SH-SY5Y (cell line): Measurements from ENCODE around the gene TEX26.

Experiments used
- GATA2 ChIP-seq: IDR thresholded peaks from 2 replicates; pipeline ENCODE4 v1.6.1; 2011; ENCODE audit warnings: mild to moderate bottlenecking, low read depth, low read length
- GATA3 ChIP-seq: IDR thresholded peaks from 2 replicates; pipeline ENCODE4 v1.6.1; 2011; ENCODE audit warnings: low read depth, mild to moderate bottlenecking, low read length, moderate library complexity

Gene TEX26

DNA sequence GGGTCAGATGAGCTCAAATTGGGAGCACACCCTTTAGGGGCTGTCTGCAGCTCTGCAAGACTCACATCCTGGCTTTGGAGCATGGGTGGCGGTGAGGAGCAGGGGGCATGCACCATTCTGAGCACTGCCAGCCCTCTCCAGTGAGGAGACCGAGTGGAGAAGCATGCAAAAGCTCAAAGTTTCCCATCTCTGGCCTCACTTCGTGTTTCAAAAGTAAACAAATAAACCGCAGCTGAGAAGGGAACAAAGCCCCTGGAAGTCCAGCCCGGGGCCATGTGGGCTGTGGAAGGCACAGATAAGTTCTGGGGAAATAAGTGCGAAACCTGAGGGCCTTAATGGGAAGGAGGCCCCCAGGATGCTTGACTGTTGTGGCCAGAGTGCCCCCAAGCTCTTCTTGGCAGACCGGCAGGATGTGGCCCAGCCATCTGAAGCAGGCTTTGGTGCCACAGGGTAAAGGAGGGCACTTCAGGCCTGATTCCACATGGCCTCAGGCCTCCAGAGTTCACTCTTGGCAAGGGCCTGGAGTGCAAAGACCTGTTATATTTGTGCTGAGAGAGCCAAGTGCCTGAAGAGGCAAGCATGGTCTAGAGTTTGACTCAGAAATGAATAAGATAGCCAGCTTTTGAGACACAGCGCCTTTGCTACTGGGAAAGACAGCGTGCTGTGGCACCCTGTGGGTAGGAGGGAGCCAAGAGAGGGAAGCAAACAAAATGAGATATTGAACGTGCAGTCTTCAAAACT is 25.2 kb upstream of the TEX26 start:
- TF ChIP-seq GATA3 = no peak
- TF ChIP-seq GATA2 = no peak

DNA sequence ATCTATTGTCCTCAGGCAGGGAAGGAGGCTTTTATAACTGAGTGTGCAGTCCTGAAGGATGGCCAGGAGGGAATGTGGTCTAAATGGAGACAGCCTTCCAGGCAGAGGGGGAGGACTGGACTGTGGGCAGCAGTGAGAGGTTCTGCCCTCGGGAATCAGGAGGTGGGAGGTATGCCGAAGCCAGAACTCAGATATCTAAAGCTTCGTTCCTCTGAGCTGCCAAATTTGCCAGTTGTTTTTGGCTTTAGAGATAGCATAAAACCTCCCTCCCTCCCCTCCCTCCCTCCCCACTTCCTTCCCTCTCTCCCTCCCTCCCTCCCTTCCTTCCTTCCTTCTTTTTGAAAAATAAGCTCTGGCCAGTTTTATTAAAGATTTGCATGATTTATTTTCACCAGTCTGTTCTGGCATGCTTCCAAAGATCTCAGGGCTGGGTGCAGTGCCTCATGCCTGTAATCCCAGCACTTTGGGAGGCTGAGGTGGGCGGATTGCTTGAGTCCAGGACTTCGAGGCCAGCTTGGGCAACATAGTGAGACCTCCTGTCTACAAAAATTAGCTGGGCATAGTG is 24.0 kb upstream of the TEX26 start:
- no peak for TF ChIP-seq GATA2
- no peak for TF ChIP-seq GATA3

DNA sequence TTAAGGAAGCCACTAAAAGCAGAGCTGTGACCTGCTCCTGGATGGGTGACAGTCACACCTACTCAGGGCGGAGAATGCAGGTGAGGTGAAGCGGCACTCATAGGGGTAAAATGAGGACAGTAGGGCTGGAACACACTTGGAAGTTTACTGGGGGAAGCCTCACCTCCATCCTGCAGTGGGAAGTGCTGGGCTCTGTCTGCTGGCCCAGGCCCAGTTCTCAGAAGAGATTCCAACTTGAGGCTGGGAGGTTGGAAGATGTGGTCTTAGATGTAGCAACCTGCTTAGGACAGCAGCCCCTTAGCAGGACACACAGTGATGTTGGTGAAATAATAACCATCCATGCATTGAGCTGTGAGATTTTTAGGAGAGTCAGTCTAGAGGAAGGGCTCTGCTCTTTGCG is 21.8 kb upstream of the TEX26 start:
- TF ChIP-seq GATA3 = no peak

DNA sequence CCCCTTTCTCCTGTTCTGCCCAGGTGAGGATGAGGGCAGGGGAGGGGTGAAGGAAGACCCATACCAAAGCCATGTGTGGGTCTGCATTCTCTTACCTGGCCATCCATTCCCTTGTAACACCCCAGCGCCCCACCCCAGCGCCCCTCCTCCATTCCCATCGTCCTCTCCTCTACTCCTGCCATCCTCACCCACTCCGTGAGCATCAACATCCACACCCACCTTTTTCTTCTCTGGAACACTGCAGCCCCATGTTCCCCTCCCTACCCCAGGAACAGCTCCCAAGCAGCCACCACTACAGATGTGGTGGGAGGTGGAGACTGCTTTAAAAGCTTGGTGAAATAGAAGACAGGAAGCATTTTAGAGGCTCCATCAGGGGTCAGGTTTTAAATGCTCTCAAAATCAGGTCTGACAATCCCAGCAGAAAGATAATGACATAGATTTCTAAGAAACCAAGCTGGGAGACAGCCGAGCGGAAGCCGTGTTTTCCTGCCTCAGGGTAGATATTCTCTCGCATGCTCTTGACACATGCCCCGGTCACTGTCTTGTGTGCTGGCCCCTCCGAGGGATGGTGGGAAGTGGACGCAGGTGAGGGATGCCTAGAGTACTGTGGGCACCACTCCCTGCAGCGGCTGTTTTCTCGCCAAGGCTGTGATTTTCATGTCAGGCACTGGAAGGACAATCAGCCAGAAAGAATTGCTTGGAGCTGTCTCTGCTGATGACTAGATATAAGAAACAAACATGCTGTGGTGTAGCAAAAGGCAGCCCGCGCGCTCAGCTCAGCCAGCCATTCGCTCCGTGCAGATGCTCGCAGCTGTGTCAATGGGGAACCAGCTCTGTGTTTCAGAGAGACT is 16.5 kb upstream of the TEX26 start:
- TF ChIP-seq GATA2 (peak; percentile 86), GATA3 (peak; percentile 47; the same call in 1 of the 2 replicates)

DNA sequence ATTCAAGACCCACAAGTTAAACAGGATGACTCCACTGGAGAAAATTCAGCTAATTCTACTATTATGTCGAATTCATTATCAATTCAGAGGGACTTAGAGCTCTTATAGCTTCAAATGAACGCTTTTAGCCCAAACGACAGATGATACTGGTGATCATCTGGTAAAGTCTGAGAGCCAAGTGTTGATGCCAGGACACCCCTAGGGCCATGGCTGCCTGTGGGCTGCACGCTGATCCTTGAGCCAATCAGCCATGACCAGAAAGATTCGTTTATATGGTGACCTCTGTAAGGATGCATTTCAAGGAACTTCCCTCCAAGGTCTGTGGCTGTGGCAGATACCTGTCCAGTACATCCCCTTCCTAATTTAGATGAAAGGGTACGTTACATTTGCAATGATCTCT is 15.5 kb upstream of the TEX26 start:
- TF ChIP-seq GATA2 (no peak), GATA3 (no peak)

DNA sequence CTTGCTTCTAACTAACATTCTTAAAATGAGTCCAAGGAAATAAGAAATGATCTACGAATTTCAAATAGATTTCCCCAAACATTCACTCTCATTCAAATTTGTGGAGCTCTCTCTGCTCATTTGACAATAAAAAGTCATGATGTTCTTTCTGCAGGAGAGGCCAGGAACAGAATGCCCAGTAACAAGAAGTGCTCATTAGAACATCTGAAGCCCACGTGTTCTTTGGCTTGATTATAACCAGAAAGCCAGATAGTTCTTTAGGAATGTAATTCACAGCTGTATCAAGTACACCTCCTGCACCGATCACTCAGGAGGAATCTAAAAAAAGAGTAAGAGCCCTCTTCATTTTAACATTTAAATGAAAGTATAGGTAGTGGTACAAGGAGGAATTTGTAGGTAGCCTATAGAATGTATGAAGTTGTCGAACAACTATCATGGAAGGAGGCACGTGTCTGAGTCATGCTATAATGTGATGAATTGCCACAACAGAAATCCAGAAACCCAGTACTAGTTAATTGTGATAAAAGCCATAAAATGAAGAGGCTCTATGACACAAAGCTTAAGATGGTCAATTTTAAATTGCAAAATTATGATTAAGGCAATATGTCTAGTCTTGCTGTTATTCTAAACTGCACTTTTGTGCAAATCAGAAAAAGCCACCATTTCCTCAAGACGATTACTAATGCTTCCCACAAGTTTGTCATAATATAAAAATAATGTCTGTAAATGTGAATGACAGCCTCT is 13.6 kb upstream of the TEX26 start:
- TF ChIP-seq GATA3 (no peak), GATA2 (no peak)

DNA sequence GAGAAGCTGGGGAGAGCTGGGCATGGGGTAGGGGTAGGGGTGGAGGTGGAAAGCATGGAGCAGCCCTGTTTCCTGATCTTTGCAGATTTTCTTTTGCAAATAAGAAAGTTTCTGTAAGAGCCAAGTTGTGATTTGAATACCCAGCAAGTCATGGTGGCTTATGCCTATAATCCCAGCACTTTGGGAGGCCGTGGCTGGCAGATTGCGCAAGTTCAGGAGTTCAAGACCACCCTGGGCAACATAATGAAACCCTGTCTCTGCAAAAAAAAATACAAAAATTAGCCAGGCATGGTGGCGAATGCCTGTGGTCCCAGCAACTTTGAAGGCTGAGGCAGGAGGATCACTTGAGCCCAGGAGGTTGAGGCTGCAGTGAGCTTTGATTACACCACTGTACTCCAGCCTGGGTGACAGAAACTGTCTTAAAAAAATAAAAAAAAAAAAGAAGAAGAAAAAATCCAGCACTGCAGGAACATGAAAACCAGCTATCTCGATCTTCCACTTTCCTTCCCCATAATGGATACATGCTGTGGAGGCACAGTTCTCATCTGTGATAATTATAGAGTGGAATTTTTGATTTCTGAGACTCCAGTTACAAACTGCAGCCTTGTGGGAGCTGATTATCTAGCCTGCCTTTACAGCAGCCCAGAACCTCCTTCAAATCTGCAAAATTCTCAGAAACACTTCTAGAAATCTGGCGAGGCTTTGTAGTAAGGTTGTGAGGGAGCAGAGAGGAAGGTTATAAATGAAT is 12.1 kb upstream of the TEX26 start:
- TF ChIP-seq GATA2 (no peak), GATA3 (no peak)

DNA sequence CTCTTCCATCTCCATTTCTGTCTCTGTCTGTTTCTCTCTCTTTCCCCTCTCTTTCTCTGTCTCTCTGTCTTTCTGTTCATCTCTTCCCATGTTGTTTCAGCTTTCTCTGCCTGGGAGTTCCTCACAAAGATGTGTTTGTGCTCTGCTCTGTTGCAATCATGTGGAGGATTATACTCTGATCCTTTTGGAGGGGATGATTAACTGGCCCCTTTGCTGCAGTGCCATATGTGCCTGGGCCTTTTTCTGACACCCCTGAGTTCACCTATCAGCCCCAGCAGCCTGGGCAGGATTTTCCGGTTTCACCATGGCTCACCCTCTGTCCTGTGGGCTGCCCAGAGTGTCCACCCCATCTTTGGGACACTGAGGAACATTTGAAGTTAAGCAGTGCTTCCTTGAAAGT is 9.0 kb upstream of the TEX26 start:
- TF ChIP-seq GATA3 = no peak
- TF ChIP-seq GATA2 = no peak

DNA sequence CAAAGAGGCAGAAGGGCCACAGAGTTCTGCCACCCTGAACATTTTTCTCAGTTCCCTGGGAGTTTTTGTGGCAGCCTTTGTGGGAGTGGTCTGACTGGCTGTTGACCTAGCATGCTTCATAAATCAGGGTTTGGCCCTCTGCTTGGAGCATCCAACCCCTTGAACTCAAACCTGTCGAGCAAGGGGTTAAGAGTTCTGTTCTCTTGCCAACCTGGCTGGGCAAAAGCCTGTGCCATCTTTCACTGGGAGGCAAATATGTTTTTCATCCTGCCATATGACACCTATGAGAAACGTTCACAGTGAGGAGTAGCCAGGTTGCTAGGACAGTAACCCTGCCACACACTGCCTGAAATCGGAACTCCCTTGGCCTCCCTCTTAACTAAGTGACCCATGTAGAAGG is 7.7 kb upstream of the TEX26 start:
- TF ChIP-seq GATA2 (no peak), GATA3 (no peak)

DNA sequence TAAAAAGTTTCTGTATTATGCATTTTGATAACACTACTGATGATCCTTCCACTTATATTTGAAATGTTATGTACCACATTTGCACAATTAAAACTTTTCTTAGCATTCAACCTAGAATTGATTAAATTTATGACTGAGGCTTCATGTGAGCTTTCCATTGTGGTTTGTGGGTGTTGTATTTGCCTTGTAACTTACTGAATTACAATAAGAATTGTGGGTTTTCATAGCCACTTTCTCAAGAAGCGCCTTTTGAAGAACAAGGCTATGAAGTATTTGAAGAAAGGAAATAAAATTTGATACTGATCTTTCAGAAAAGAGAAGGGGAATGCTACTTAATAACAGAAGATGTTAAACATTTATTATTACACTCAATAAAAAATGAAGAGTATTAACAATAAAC is 7.0 kb upstream of the TEX26 start:
- TF ChIP-seq GATA2 (no peak), GATA3 (no peak)

DNA sequence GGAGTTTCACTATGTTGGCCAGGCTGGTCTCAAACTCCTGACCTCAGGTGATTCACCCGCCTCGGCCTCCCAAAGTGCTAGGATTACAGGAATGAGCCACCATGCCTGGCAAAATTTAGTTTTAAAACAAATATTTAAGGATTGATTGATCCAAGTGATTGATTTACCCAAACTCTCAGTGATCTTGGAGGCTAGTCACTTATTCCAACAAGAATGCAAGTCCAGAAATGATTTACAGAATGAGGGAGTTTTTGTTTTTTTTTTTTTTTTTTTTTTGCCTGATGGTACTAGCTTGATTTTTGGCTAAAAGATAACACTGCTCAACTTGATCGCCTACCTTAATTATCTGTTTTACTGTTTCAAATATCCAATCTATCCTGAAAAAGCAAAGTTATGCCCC is 5.7 kb upstream of the TEX26 start:
- no peak for TF ChIP-seq GATA3
- no peak for TF ChIP-seq GATA2

DNA sequence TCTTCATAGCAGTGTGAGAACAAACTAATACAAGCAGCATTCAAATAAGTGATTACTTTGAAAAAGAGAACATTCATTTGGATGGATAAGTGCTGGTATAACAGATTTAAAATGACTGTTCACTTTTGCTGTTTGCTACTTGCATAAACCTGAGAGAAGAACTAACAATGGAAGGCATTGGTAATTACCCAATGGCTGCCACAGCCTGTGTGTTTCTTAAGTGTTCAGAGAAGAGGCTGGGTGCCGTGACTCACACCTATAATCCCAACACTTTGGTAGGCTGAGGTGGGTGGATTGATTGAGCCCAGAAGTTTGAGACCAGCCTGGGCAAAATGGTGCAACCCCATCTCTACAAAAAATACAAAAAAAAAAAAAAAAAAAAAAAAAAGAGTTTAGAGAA is 4.9 kb upstream of the TEX26 start:
- no peak for TF ChIP-seq GATA3
- TF ChIP-seq GATA2 = no peak

DNA sequence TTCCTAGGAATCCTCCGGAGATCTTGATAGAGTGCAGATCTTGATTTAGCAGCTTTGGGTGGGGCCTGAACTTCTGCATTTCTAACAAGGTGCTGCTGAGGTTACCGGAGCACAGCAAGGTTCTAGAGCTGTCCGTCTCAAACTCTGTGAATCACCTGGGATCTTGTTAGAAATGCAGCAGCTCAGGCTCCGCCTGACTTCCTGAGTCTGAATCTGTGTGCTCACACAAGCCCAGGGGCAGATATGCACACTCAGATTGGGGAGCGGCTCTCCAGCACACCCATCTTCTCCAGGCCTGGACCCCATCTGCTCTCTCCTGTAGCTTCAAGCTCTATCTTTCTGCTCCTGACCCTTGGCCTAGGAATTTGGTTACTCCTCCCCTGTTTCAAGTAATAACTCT is 3.5 kb upstream of the TEX26 start:
- TF ChIP-seq GATA3 (no peak), GATA2 (no peak)

DNA sequence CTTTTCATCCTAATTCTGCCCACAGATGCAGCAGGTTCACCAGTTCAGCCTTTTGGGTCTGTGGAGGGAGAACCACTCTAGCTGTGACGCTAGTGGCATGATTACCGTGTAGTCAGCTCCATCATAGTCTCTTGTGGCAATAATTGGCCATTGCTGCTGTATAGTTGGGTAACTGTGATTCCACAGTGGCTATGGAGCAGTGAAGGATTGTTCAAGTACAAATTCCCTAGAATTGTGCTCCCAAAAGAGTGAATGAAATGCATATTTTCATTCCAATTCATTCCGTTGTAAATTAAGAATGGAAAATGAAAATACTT is 856 bp downstream of the TEX26 start:
- no peak for TF ChIP-seq GATA2
- TF ChIP-seq GATA3 = no peak

DNA sequence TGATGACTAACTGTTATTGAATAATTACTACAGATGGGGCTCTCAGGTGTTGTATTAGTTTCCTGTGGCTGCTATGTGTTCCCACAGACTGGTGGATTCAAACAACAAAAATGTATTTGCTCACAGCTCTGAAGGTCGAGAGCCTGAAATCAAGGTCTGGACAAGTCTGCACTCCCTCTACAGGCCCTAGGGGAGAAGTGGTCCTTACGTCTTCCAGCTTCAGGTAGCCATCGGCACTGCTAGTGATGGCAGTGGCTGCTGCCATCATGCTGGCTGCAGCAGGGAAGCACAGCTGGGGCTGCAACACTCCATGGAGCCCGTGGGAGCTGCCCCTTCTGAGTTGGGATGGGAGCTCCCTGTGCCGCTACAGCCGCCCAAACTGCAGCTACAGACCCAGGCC is 1.9 kb downstream of the TEX26 start:
- no peak for TF ChIP-seq GATA3
- no peak for TF ChIP-seq GATA2
